Neutrophil (primary cell): ENCODE data around the gene NNMT.

ENCODE experiments used
- H3K27ac ChIP-seq: fragments of 200-600 bp; sonication (generic); 2 replicates; pipeline ENCODE4 v1.5.1; 2016; ENCODE audit warnings: mild to moderate bottlenecking, moderate library complexity
- H3K27me3 ChIP-seq: fragments of 200-600 bp; sonication (generic); 2 replicates; pipeline ENCODE4 v1.6.0; 2016; ENCODE audit warnings: mild to moderate bottlenecking
- H3K36me3 ChIP-seq: fragments of 200-600 bp; sonication (generic); 2 replicates; pipeline ENCODE4 v1.5.1; 2017
- H3K4me1 ChIP-seq, 2 experiments: fragments of 200-600 bp in 1 of 2; sonication (generic) in 1 of 2; 1 replicate in 1 of 2; 2 replicates in 1 of 2; pipeline versions ENCODE4 v1.5.1 to v1.6.1; 2013 to 2016; ENCODE audit warnings: low read depth in 1 of 2, low read length in 1 of 2, mild to moderate bottlenecking in 1 of 2, moderate library complexity in 1 of 2; ENCODE audit not compliant: control insufficient read depth in 1 of 2, insufficient read depth in 1 of 2
- H3K4me3 ChIP-seq, 2 experiments: fragments of 200-600 bp in 1 of 2; sonication (generic) in 1 of 2; 1 replicate in 1 of 2; 2 replicates in 1 of 2; pipeline ENCODE4 v1.5.1; 2013 to 2016; ENCODE audit warnings: low read depth in 1 of 2, low read length in 1 of 2, mild to moderate bottlenecking in 1 of 2, moderate library complexity in 1 of 2
- H3K9me3 ChIP-seq: fragments of 200-600 bp; sonication (generic); 2 replicates; pipeline ENCODE4 v1.5.1; 2016
- TF ChIP-seq, protein P1 (sequence below): fragments of 200-600 bp; sonication (generic); IDR thresholded peaks from 2 replicates; pipeline ENCODE4 v1.5.1; 2016; ENCODE audit warnings: antibody characterized with exemption

Gene NNMT

DNA sequence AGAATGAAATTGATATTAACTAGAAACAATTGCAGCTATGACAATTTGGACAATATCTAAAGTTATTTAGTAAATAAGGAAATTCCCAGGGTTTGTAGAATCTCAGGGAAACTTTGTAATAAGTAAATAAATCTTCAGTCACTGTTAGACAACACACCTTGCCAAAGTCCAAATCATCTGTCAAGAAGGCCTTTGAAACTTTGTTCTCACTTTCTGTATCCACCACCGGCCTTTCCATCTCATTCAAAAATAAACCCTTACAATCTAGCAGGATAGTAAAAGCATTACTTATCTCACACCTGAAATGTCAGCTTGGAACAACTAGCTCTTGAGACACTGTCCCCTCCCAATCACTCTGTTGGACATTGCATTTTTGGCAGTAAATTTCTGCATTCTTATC lies 7.9 kb downstream of the NNMT start:
- H3K27me3 ChIP-seq: no peaks in the 10 kb centered on the region
- H3K4me3 ChIP-seq: no peak overlapping the region
- no peaks in the 10 kb centered on the region for H3K36me3 ChIP-seq
- peaks cover 21 to 23% of the 10 kb centered on the region in 2 experiments for H3K4me1 ChIP-seq
- no peak overlapping the region for H3K27ac ChIP-seq
- H3K9me3 ChIP-seq: no peaks in the 10 kb centered on the region
- TF ChIP-seq, protein P1, sequence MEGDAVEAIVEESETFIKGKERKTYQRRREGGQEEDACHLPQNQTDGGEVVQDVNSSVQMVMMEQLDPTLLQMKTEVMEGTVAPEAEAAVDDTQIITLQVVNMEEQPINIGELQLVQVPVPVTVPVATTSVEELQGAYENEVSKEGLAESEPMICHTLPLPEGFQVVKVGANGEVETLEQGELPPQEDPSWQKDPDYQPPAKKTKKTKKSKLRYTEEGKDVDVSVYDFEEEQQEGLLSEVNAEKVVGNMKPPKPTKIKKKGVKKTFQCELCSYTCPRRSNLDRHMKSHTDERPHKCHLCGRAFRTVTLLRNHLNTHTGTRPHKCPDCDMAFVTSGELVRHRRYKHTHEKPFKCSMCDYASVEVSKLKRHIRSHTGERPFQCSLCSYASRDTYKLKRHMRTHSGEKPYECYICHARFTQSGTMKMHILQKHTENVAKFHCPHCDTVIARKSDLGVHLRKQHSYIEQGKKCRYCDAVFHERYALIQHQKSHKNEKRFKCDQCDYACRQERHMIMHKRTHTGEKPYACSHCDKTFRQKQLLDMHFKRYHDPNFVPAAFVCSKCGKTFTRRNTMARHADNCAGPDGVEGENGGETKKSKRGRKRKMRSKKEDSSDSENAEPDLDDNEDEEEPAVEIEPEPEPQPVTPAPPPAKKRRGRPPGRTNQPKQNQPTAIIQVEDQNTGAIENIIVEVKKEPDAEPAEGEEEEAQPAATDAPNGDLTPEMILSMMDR: no peak

DNA sequence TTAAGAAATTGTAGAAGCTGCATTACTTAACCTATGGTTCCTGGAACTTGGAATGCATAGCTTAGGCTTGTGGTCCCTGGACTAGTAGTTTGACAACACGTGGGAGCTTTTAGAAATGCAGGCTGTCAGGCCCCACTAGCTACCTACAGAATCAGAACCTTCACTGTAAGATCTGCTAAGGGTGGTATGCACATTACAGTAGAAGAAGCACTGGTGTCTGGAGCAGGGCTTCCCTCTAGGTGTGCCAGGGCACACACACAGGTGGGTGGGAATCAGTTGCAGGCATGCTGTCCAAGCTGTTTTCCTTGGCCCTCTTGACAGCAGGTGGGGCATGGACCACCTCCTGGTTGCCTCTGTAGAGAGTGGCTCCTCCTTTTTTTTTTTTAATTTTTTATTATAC lies 8.8 kb downstream of the NNMT start:
- Histone ChIP-seq H3K27ac (no peak overlapping the region), H3K36me3 (no peaks in the 10 kb centered on the region)

DNA sequence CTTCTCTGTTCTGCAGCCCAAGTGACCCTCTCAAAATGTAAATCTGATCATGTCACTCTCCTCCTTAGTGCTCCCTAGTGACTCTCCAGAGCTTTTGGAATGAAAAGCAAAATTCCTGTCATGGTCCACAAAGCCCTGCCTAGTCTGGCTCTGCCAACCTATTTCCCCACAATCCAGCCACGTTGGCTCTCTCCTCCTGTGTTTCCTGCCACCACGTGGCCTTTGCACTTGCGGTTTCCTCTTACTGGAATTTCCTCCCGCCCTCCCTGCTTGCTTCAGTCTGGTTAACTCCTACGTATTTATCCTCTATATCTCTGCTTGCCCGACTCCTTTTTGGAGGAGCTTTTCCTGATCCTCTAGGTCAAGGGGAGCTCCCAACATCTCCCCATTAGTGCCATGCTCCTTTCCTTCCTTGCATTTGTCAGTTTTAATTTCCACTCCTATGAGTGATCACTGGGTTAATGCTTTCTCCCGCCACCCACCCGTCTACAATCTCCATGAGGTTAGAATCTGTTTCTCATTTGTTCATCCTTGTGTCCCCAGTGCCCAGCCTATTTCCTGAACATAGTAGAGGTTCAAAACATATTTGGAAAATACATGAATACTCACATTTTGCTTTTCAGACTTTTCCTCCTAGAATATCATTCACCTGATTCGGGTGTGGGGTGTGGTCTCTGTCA lies 11.5 kb downstream of the NNMT start:
- H3K4me3 ChIP-seq: no peak overlapping the region

More for the DNA sequence above, 8.8 kb downstream of the NNMT start:
- Histone ChIP-seq H3K9me3 (no peaks in the 10 kb centered on the region), H3K4me3 (no peak overlapping the region), H3K27me3 (no peaks in the 10 kb centered on the region), H3K4me1 (peaks cover 28 to 30% of the 10 kb centered on the region in 2 experiments)
- TF ChIP-seq, protein P1: no peak

DNA sequence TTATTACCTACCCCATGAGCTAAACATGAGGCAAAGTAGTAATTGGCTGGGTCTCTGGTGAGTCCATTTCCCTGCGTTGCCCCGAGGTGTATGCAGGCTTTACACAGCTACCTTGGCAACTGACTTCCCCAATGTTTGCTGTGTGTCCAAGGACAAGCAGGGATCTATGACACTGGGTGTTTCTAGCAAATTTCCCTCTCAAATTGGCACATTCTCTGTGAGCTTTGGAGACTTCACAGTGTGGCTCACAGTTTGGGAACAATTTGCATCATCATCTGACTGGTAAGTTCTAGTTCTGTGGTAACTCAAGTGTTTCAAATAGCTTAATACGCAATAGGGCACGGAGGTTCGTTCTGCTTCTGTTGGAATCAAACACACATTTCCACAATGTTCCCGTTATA lies 12.5 kb downstream of the NNMT start:
- peak overlapping the region; percentile 23 for H3K27ac ChIP-seq
- TF ChIP-seq, protein P1: no peak
- H3K4me3 ChIP-seq: no peak overlapping the region
- H3K4me1 ChIP-seq: peaks cover 35 to 37% of the 10 kb centered on the region in 2 experiments
- H3K9me3 ChIP-seq: no peaks in the 10 kb centered on the region
- no peaks in the 10 kb centered on the region for H3K27me3 ChIP-seq
- H3K36me3 ChIP-seq: no peaks in the 10 kb centered on the region

More for the DNA sequence above, 11.5 kb downstream of the NNMT start:
- Histone ChIP-seq H3K36me3 (no peaks in the 10 kb centered on the region), H3K27me3 (no peaks in the 10 kb centered on the region), H3K9me3 (no peaks in the 10 kb centered on the region), H3K4me1 (peaks cover 35 to 37% of the 10 kb centered on the region in 2 experiments), H3K27ac (no peak overlapping the region)
- TF ChIP-seq, protein P1: no peak

DNA sequence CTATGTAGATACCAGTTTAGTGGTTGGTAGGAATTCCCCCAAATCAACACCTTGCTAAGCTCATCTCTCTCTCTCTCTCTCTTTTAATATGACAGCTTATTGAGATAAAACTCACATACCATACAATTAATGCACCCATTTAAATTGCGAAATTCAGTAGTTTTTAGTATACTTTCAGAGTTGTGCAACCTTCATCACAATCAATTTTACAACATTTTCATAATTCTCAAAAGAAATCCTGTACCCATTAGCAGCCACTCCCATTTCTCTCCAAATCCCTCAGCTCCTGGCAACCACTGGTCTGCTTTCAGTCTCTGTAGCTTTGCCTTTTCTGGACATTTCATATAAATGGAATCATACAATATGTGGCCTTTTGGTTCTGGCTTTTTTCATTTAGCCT lies 13.3 kb downstream of the NNMT start:
- Histone ChIP-seq H3K9me3 (no peaks in the 10 kb centered on the region), H3K36me3 (no peaks in the 10 kb centered on the region), H3K27me3 (no peaks in the 10 kb centered on the region), H3K4me1 (peaks cover 35 to 37% of the 10 kb centered on the region in 2 experiments), H3K27ac (no peak overlapping the region), H3K4me3 (no peak overlapping the region)
- TF ChIP-seq, protein P1: no peak
